HL-60 (cell line): Measurements from ENCODE around the gene ZCCHC3.

ENCODE experiments used
- GABPA ChIP-seq: IDR thresholded peaks from 2 replicates; pipeline ENCODE4 v1.6.1; 2012; ENCODE audit warnings: low read depth
- POLR2AphosphoS5 ChIP-seq: IDR thresholded peaks from 2 replicates; pipeline ENCODE4 v1.6.1; 2012; ENCODE audit warnings: low read depth
- REST ChIP-seq: IDR thresholded peaks from 2 replicates; pipeline ENCODE4 v1.6.1; 2012; ENCODE audit warnings: low read depth; ENCODE audit not compliant: insufficient replicate concordance
- TF ChIP-seq, protein P1 (sequence below): IDR thresholded peaks from one replicate; pipeline ENCODE4 v1.5.1; 2011; ENCODE audit warnings: low read length, control low read depth, inconsistent platforms; ENCODE audit not compliant: insufficient read depth

- TF ChIP-seq, protein P1, sequence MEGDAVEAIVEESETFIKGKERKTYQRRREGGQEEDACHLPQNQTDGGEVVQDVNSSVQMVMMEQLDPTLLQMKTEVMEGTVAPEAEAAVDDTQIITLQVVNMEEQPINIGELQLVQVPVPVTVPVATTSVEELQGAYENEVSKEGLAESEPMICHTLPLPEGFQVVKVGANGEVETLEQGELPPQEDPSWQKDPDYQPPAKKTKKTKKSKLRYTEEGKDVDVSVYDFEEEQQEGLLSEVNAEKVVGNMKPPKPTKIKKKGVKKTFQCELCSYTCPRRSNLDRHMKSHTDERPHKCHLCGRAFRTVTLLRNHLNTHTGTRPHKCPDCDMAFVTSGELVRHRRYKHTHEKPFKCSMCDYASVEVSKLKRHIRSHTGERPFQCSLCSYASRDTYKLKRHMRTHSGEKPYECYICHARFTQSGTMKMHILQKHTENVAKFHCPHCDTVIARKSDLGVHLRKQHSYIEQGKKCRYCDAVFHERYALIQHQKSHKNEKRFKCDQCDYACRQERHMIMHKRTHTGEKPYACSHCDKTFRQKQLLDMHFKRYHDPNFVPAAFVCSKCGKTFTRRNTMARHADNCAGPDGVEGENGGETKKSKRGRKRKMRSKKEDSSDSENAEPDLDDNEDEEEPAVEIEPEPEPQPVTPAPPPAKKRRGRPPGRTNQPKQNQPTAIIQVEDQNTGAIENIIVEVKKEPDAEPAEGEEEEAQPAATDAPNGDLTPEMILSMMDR: no peak
- TF ChIP-seq REST (no peak), POLR2AphosphoS5 (no peak), GABPA (no peak)
Observed at GRCh38 chr20:329851-330232, 32.5 kb downstream of the ZCCHC3 start.
